Stimulated activated CD4-positive, alpha-beta T cell treated with anti-CD3 and anti-CD28 coated beads, Interleukin-4, amount 100 ng/mL, for 4 hours (primary cell): ENCODE results near the gene TMEM126B.
A peak's percentile ranks its signal among the peaks of the same experiment; 100 is the strongest.
"Not testable (repeated sequence)": the region's sequence is repeated elsewhere in the genome, so short reads cannot be mapped to it uniquely, and the experiment has no call there.

ENCODE experiments used
- DNase-seq, 2 experiments: peaks; one replicate each; pipeline ENCODE4 v3.0.0-alpha.2; 2020

Gene TMEM126B

GRCh38 chr11:85627998-85628770, at the start of gene TMEM126B:
TSS of gene TMEM126B (plus strand) at chr11:85628593. CDS start at chr11:85628608, 15 bp downstream.
- DNase-seq, result peak; percentile 93 to 95

- no peak for DNase-seq
Measured at GRCh38 chr11:85582111-85582510, 46.3 kb upstream of the TMEM126B start.

DNA sequence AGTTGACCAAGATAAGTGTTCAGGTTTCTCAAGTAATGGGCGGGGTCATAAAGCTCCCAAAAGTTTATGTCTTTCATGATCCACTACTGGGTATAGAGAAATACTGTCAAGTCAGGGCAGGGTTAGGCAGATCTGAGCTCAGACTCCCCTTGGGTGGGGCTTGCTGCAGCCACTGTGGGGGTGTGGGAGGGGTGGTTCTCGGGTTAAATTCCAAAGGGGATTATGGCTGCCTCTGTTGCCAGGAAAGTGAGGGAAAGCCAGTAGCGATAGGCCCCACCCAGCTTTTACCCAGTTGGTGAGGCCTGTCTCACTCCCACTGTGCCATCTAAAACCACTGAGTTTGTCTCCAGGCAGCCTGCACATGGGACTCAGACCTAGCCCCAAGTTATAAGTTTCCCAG, 39.0 kb upstream of the TMEM126B start:
- DNase-seq, result no peak

- no peak for DNase-seq
Measured at GRCh38 chr11:85590848-85591483, 37.4 kb upstream of the TMEM126B start.

- no peak for DNase-seq
Measured at GRCh38 chr11:85595285-85595884, 33.0 kb upstream of the TMEM126B start.

DNA sequence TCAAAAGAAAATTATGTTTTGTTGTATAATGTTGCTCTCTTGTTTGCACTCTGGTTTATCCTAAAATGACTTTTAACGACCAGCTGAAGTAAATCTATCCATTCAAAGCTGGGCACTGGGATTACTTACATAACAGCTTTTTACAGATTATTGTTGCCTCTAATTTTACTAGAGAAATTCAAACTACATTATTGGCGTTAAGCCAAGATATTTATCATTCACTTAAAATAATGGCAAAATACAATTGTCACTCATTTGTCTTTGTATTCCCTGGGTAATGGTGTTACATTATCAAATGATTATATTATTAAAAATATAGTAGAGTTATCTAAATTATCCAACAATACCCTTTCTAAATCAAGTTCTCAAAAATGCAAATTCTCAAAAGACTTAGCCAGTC, 31.5 kb upstream of the TMEM126B start:
- DNase-seq, result no peak

DNA sequence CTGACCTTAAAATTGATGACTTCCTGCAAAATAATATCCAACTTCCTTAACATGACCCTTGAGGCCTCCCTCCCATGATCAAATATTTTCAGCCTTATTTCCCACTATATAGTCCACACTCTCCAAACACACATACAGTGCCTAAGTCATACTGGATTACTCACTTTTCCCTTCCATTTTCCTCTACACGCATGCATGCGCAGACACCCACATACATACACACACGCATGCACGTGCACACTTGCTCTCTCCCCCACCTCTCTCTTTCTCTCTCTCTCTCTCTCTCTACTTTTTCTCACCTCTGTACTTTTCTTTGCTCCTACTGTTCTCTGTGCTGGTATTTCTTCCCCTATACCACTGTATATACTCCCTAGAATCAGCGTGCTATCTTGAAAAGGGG, 29.3 kb upstream of the TMEM126B start:
- DNase-seq, result no peak

DNA sequence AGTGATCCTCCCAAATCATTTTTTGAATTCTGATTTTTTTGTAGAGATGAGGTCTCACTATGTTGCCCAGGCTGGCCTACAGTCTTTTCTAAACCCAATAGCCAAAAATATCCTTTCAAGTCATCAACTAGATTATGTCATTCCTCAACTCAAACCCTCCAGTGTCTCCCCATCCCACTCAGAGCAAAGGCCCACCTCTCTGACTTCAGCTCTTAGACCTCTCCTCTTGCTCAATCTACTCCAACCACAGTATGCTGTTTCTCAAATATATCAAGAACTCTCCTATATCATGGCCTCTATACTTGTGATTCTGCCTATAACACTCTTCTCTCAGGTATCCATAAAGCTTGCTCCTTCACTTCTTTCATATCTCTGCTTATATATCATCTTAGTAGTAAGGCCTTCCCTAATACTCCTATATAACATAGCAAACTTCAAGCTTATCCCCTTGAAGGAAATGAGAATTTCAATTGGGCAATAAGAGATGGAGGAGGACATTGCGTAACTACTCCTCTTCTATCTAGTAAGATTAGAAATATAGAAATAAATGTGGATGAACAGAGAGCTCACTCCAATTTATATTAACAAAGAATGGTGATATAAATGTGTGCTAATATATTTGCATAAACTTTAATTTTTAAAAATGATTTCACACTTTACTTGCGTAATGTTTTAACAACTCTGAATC, 25.7 kb upstream of the TMEM126B start:
- DNase-seq, result no peak

GRCh38 chr11:85603220-85603619, 25.2 kb upstream of the TMEM126B start:
- DNase-seq, result no peak

- DNase-seq, result not testable (repeated sequence)
Measured at GRCh38 chr11:85606237-85606636, 22.2 kb upstream of the TMEM126B start.

DNA sequence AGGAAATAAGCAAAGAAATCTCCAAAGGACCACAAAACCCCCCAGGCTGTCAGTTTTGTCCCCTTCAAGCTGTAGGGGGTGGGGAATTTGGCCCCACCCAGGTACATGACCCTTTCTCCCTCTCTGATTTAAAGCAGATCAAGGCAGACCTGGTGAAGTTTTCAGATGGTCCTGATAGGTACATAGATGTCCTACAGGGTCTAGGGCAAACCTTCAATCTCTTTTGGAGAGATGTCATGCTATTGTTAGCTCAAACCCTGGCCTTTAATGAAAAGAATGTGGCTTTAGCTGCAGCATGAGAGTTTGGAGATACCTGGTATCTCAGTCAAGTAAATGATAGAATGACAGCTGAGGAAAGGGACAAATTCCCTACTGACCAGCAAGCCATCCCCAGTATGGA, 19.8 kb upstream of the TMEM126B start:
- not testable (repeated sequence) for DNase-seq

- DNase-seq, result not testable (repeated sequence)
Measured at GRCh38 chr11:85609286-85609685, 19.1 kb upstream of the TMEM126B start.

DNA sequence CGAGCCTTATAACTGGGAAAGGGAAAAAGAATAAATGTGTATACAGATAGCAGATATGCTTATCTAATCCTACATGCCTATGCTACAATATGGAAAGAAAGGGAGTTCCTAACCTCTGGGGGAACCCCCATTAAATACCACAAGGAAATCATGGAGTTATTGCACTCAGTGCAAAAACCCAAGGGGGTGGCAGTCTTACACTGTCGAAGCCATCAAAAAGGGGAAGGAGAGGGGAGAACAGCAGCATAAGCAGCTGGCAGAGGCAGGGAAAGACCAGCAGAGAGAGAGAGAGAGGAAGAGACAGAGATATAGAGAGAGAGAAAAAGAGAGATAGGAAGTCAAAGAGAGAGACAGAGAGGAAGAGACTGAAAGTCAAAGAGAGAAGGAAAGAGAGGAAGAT, 16.8 kb upstream of the TMEM126B start:
- not testable (repeated sequence) for DNase-seq

DNA sequence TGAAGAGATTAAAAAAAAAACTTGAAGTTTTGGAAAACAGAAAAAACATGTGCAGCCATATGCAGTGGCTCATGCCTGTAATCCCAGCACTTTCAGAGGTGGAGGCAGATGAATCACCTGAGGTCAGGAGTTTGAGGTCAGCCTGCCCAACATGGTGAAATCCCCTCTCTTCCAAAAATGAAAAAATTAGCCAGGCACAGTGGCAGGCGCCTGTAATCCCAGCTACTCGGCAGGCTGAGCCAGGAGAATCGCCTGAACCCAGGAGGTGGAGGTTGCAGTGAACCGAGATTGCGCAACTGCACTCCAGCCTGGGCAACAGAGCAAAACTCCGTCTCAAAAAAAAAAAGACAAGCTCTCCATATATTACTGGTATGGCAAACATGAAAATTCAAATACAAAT, 8.9 kb upstream of the TMEM126B start:
- DNase-seq, result no peak

GRCh38 chr11:85620256-85620655, 8.1 kb upstream of the TMEM126B start:
- DNase-seq, result no peak

DNA sequence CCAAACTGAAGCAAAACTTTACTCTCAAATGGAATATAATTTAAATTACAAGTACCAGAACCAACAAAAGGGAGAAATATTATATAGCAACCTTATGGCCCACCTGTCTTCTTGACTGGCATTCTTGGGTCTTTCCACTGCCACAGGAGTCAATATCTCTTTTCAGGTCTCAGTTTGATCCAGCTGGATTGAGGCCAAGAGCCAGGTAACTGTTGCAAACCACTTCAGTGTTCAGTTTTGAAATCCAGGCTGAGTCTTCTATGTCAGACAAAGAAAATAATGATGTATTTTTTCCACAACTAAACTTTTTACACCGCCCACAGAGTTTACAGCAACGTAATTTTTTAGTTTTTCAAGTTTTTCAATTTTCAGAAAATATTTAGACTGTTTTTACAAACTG, 1.9 kb upstream of the TMEM126B start:
- no peak for DNase-seq

GRCh38 chr11:85627332-85627997, 928 bp upstream of the TMEM126B start, which contains the start of gene DLG2:
TSS of gene DLG2 (minus strand) at chr11:85627344.
- DNase-seq, result no peak

GRCh38 chr11:85628771-85629341, 463 bp downstream of the TMEM126B start:
- DNase-seq, result peak; percentile 19 to 44

GRCh38 chr11:85634747-85635146, 6.4 kb downstream of the TMEM126B start:
- no peak for DNase-seq

DNA sequence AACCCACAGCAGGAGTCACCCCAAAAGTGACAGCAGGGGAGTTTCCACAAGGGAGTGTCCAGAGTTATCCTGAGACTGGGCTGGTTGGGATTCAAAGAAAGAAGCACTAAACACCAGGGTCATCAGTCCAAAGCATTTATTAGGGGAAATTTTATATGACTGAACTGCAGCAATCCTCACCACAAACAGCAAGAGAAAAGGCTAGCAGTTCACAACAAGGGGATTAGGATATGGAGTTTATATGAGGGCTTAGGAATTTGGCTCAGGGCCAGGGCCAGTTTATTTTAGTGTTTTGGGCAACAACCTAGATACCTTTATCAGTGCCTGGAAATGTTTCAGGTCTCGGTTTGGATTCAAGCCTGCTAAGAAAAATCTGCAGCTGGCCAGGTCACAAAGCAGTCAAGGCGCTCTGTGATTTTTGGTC, 14.8 kb downstream of the TMEM126B start:
- DNase-seq, result no peak

DNA sequence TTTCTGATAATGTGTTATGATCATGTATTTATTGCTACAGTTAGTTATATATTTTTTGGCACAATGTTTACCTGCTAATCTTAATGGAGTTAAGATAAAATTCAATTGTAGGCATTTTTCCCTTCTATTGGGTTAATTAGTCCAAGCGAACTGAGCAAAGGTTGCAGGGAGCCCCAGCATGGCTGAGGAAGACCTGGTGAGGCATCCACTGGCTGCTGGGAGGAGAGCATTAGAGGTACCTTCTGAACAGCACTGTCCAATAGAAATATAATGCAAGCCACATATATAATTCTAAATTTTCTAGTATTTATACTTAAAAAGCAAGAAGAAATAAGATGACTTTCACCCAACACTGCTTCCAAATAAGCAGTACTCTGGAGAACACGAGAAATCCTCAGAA, 18.7 kb downstream of the TMEM126B start:
- DNase-seq, result no peak

GRCh38 chr11:85647604-85648299, 19.4 kb downstream of the TMEM126B start, which contains the start of gene TMEM126A:
TSS of gene TMEM126A (plus strand) at chr11:85647967. CDS start at chr11:85650256, 2,289 bp downstream.
- DNase-seq, result peak; percentile 91 to 92
